ENCODE data around the gene CELA2B.
"Not testable (repeated sequence)": the region's sequence is repeated elsewhere in the genome, so short reads cannot be mapped to it uniquely, and the experiment has no call there.

GRCh38 chr1:15491010-15491409 is 15.1 kb downstream of the CELA2B start:
- not testable (repeated sequence) for TF ChIP-seq CTCF, POLR2A (IDR thresholded peaks at IDR 0.05)
